NOMO-1 treated with dmso at 0.1 percent for 144 hours (cell line): ENCODE data around the gene MYO10.

Experiments used
- DNase-seq: peaks from one replicate; lab custom pipeline; 2025; ENCODE audit not compliant: unreplicated experiment; lab: John Stamatoyannopoulos, UW

MYO10 gene

GRCh38 chr5:16943846-16944678 lies 8.0 kb upstream of the MYO10 start:
- no peak for DNase-seq

DNA sequence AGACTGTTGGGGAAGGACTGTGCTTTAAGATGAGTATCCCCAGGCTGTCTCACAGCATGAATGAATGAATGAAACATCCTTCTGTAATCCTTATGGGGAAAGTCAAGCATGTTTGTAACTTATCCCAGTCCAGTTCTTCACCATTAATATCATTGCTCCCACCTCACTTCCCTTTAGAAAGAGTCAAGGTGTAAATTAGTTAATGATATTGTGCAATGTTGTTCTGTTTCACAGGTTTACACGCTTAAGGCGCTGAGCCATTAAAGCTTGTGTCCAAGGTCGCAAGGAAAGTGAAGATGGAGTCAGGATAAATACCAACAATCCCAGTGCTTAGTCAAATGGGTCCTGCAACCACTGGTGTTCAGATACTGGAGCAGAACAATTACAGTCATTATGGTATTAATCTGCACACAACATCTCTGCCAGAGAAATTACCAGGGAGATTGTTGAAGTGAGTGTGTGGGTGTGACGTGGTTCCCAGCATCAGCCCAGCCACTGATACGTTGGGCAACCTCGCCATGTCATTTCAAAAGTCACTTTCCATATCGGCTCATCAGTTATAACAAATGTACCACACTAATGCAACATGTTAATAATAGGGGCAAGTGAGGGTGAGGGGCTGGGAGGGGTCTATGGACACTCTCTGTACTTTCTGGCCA lies 1.5 kb upstream of the MYO10 start:
- no peak for DNase-seq

DNA sequence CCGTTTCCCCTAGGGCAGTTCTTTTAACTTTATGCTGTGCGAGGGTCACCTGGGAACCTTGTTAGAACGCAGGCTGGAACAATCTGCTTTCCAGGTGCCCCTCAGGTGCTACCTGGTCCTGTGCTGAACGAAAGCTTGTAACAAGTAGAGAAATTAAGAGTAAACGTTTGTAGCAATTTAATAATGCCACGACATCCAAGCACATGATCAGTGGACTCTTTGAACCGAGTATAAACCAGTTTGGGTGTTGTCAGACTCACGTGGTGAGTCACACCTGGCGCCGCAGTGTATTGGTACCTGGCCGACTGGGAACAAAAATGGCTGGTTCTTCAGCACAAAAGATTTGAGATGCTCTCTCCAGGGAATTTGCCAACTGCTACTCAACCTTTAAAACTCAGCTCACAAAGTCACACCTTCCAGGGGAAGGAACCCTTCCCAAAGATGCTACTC lies 926 bp upstream of the MYO10 start:
- no peak for DNase-seq

DNA sequence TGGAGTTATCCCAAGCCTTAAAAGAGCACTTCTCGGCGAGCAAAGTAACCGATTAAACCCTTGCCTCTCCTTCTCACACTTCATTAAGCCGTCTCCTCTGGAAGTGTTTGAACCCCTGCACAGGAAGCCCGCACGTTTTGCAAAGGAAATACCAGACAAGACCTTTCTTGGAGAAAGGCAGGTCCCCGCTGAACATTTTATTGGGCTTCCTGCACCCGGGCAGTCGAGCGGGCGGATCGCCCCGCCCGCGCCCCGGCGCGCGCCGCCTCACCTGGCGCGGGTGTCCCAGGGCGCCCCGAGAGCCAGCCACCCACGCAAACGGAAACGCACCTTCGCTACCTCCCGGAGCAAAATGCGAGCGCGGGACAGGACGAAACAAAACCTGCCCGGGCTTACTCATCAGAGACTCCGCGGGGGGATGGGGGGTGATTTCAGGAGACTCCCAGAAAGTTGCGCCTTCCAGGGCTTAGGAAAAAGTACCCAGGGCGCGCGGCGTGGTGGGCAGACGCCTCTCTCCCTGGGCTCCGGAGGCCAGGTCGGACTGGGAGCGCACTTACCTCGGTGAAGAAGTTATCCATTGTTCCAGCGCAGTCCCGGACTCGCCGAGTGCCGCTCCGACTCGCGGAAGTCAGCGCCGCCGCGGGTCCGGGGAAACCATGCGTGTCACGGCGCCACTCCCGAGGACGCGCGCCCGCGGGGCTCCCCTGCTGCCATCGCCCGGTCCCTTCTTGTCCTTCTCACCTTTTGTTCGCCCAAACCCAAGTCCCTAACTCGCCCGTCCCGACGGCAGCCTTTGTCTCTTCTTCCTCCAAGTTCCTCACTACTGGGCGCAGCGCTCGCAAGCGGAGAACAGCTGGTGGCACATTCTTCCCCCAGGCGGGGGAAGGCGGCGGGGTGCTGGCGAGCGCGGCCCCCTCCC lies 598 bp downstream of the MYO10 start:
- no peak for DNase-seq

DNA sequence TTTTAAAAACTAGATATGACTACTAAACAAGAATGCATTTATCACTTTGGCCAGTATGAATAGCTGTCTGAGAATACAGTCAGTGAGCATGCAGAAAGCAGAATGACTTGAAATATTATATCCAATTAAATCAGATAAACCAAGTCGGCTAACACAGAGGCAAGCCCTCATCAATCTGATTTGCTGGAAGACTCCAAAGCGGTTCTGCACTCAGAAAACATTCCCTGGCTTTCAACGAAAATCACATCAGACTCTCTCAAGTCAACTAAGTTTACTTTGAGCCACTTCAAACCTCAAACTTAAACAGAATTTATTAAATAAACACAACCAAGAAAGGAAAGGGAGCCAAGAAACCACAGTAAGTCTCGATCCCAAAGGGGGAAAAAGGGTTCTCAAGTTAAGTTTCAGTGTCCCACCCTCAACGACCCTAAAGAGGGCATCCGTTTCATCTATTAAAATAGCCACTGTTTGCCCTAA lies 1.4 kb downstream of the MYO10 start:
- DNase-seq: no peak

- DNase-seq: no peak
Measured at GRCh38 chr5:16934123-16934522, 2.0 kb downstream of the MYO10 start.

- no peak for DNase-seq
Measured at GRCh38 chr5:16933337-16933736, 2.8 kb downstream of the MYO10 start.

GRCh38 chr5:16932401-16932800 lies 3.7 kb downstream of the MYO10 start:
- DNase-seq: no peak

DNA sequence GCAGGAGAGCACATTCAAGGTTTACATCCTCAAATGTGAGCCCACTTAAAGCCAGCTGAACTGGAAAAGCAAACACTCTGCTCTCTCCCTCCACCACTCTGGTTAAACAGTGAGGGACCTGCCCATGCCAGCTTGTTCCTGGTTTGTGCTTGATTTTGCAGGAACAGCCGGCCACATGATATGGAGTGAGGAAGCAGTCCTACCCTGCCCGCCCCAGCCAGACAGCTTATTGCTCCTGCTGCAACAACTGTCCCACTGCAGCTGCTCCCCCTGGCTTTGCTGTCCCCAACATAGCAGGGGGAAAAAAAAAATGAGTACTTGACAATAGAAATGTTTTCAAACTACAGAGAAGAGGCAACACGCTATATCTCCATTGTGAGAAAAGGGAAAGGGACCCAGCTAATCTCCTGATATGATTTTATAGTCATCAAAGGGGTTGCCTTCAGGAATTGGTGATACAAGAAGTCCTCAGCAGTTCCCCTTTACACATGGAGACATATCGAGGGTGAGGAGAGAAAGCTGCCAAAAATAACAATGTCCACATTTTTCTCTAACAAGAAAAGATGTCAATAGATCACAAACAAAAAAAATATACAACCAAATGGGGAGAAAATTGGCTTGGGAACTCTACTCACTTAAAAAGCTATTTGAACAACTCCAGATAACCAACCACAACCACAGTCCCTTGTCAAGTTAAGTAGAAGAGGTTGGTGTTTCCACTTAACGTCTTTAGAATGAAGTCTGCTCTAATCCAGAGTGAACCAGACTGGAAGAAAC lies 4.6 kb downstream of the MYO10 start:
- DNase-seq: no peak

DNA sequence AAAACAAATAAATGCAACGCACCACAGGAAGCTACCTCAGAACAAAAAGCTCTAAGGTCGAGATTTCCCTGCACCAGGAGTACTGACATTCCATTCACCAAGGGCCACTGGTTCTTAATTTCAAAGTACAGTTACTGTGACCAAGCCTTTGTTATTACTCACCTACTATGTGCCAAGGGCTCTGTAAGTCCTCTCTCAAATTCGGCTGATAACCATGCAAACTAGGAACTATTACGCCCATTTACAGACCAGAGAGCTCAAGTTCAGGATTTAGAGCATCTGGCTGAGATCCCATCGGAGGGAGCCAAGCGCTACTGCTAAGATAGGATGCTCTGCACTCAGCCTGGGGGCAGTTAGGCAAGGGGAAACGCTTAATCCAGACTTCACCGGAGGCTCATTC lies 5.6 kb downstream of the MYO10 start:
- DNase-seq: no peak

DNA sequence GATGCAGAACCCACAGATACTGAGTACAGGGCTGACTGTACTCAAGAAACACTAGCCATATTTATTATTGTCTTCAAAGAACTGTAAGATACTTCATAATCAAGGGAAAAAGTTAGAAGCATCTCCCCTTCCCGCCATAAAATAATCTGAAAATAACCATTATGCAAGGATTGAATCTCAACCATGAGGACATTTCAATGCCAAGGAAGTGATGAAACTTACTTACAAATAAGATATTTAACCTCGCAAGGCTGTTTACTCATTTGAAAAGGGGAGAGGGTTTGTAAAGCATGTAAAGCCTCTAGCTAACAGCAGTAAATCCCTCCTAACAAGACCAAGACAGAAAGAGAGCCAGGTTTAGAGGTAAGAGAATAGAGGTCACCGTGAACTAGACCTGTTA lies 6.3 kb downstream of the MYO10 start:
- DNase-seq: no peak

- DNase-seq: no peak
Measured at GRCh38 chr5:16929347-16929746, 6.7 kb downstream of the MYO10 start.

- no peak for DNase-seq
Measured at GRCh38 chr5:16927613-16928012, 8.5 kb downstream of the MYO10 start.

DNA sequence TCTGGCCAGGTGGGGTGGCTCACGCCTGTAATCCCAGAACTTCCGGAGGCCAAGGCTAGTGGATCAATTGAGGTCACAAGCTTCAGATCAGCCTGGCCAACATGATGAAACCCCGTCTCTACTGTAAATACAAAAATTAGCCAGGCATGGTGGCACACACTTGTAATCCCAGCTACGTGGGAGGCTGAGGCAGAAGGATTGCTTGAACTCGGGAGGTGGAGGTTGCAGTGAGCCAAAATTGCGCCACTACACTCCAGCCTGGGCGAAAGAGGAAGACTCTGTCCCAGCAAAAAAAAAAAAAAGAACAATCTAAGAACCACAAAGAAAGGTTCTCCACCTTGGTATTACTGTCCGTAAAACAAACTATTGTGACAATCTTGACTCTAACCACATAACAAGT lies 9.7 kb downstream of the MYO10 start:
- DNase-seq: peak; percentile 30

- DNase-seq: peak; percentile 54
Measured at GRCh38 chr5:16924206-16924605, 11.9 kb downstream of the MYO10 start.

GRCh38 chr5:16922430-16922829 lies 13.7 kb downstream of the MYO10 start:
- DNase-seq: no peak

DNA sequence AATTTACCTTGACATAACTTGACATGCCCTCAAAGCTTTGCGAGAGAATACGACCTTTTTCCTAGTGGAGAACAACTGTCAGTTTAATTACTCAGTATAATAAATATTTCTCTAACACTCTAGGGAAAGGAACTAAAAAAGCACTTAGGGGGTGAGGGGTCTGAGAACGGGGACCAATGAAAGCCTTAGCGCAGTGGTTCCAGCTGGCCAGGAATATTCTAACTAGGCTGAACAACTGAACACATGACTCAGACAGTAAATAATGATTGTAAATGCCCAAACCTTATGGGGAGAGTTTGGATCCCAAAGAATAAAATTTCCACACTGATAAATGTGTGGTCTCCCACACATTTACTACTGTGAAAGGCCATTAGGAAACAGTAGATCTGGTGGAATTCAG lies 14.9 kb downstream of the MYO10 start:
- DNase-seq: no peak

GRCh38 chr5:16920109-16920816 lies 15.8 kb downstream of the MYO10 start:
- DNase-seq: no peak

- DNase-seq: no peak
Measured at GRCh38 chr5:16918891-16919671, 17.0 kb downstream of the MYO10 start.
